Measurements from ENCODE around the gene TSC22D4.
"Not testable (repeated sequence)": the region's sequence is repeated elsewhere in the genome, so short reads cannot be mapped to it uniquely, and the experiment has no call there.

TSC22D4 gene

DNA sequence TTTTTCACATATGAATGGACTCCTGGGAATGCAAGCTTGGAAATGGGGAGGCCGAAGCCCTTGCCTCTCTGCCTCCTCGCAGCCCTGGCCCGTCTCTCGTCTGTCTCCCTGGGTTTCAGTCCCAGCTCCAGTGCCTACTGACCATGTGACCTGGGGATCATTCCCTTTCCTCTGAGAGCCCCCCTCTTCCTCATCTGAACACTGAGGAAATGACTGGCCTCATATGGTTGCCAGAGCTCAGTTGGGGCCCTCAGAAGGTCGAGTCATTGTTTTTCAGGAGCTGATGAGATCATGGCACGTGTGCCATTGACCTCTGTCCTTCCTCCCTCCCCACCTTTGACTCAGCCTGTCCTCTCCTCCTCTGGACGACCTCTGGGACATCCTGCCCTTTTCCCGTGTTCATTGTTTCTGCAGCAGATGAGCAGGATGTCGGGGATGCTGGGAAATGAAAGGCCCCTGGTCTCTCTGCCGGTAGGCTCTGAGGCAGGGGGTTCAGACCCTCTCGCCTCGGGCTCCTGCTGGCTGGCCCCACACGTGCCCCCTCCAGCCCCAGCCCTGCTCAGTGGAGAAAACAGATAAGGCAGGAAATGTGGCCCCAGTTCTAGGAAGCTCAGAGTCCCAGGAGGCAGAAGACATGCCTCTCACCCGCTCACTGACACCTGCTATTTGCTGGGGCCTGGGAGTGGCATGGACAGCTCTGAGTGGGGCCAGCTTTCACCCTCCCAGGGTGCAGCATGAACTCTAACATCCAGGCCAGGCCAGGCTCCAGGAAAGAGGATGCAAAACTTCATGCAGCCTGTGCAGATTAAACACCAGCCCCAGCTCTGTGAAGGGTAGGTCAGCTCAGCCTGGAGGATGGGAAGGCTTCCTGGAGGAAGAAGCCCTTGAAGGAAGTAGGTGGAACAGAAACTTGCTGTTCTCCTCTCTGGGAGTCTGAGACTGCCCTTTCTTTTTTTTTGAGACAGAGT, 34.4 kb downstream of the TSC22D4 start:
- DNase-seq (ENCODE audit: low spot score), result no peak

- DNase-seq (ENCODE audit: low spot score), result no peak
These were observed 35.7 kb downstream of the TSC22D4 start for GRCh38 chr7:100443096-100443840.

DNA sequence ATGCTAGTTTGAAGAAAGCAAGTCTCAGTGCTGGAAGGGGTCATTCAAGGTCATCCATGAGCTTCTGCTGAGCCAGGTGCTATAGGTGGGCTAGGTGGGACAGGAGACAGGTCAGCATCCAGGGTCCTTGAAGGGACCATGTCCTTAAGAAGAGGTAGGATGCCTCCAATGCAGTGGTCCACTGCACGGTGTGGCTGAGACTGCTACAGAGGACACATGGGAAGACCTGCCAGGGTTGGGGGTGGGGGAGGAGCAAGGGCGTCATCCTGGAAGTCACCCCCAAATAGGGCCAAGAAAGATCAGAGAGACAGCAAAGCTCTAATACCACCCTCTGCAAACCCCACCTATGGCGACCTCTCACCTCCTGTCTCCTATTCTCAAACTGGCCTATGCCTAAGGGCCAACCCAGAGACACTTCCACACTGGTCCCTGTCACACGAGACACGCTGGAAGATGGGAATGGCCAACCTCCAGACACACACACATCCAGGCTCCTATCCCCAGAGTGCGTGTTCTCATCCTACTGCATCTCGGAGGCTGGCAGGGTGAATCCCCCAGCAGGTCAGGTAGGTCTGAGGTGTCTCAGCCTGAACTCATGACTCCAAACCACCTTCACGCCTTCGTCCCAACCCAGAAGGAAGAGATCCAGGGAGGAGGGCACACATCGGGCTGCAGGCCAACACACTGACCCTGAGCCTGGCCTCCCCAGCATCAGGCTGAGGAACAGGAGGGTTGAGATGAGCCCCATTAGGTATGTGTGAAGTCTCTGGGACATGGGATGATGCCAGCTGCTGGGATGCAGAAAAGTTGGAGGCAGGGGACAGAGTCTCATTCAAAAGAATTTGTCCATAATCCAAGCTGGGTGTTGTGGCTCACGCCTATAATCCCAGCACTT, 37.1 kb downstream of the TSC22D4 start:
- no peak for DNase-seq (ENCODE audit: low spot score)

- not testable (repeated sequence) for DNase-seq (ENCODE audit: low spot score)
These were observed 39.8 kb downstream of the TSC22D4 start for GRCh38 chr7:100439244-100439643.

DNA sequence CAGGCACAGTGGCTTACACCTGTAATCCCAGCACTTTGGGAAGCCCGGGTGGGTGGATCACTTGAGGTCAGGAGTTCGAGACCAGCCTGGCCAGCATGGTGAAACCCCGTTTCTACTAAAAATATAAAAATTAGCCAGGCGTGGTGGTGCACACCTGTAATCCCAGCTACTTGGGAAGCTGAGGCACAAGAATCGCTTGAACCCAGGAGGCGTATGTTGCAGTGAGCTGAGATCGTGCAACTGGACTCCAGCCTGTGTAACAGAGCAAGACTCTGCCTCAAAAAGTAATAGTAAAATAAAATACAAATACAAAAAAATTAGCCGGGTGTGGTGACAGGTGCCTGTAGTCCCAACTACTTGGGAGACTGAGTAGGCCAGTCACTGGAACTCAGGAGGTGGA, 40.3 kb downstream of the TSC22D4 start:
- DNase-seq (ENCODE audit: low spot score), result not testable (repeated sequence)

DNA sequence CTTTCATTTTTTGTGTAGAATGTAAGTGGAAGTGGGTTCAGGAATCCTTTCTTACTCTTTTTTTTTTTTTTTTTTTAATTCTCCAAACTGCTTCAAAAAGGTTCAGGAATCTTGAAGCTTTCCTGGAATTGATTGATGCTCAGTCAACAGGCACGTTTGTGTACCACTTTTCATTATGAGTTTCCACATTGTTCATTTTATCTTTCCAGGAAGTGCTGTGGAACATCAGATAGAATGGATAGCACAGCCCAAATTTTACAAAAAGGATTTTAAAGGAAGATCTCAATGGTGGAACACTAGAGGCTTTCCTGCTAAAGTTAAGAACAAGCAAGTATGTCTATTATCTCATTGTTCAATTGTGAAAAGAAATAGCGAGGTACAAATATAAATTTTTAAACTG, 40.8 kb downstream of the TSC22D4 start:
- no peak for DNase-seq (ENCODE audit: low spot score)

DNA sequence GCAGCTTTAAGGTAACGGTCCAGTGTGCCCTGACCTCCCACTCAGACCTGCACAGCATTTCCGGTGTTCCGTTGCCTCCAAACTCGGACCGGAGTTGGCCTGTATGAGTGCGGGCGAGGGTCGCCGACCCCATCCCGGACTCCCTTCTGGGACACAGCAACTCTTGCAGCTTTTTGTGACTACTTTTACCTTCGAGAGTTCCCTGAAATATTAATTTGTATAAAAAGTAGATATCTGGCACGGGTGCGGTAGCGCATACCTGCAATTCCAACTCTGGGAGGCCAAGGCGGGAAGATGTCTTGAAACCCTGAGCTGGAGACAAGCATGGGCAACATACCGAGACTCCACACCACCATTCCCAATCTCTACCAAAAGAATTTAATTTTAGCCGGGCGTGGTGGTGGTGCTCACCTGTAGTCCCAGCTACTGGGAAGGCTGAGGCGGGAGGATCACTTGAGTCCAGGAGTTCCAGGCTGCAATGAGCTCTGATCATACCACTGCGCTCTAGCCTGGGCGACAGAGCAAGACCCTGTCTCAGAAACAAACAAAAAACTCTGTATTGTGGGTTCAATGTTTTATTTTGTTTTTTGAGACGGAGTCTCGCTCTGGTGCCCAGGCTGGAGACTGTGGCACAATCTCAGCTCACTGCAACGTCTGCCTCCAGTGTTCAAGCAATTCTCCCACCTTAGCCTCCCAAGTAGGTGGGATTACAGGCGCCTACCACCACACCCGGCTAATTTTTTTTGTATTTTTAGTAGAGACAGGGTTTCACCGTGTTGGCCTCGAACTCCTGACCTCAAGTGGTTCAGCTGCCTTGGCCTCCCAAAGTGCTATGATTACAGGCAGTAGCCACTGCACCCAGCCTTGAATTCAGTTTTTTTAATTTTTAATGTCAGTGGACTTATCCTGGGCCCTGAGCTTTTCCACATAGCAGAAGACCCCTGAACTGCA, 41.6 kb downstream of the TSC22D4 start:
- no peak for DNase-seq (ENCODE audit: low spot score)

- DNase-seq (ENCODE audit: low spot score), result peak; percentile 69
These were observed 43.4 kb downstream of the TSC22D4 start for GRCh38 chr7:100435401-100436304.

- DNase-seq (ENCODE audit: low spot score), result no peak
These were observed 44.5 kb downstream of the TSC22D4 start for GRCh38 chr7:100434297-100435144.

DNA sequence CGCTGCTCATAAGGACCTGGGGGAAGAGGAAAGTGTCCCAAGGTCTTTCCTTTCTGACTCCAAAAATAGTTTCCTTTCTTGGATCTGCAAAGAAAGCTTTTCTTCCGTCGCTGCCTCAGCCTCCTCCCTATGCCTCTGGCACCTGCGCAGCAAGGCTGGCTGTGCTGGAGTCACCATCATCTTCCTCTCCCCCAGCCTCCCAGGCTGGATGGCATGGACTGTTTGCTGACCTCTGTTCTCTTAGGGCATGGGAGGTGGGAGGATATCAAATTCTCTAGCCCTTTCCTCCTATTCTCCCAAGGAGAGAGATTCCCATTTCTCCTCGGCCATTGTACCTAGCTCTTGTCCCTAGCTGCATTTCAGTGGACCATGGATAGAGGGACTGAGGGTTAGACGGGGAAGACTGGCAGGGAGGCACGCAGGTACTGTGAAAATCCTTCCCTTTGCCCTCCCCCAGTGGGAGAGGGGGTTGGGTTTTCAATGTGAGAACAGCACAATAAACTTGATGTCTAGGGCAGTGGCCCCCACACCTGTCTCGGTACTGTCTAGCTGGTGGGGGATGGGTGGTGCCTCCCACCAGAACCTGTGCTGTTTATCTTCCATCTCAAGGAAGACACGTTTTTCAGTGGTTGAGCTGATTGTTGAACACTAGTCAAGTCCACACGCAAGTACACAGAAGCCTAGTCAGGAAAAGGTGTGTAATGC, 45.3 kb downstream of the TSC22D4 start:
- DNase-seq (ENCODE audit: low spot score), result no peak

DNA sequence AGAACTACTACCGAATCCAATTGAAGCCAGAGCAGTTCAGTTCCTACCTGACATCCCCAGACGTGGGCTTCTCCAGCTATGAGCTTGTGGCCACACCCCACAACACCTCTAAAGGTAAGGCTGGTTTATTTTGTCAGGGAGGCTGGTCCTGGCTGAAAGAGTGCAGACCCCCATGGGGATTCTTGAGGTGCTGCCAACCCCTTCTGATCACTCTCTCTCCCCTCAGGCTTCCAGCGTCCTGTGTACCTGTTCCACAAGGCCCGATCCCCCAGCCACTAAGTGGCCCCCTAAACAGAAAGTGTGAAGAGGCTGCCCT, 45.8 kb downstream of the TSC22D4 start:
- no peak for DNase-seq (ENCODE audit: low spot score)

- no peak for DNase-seq (ENCODE audit: low spot score)
These were observed 46.3 kb downstream of the TSC22D4 start for GRCh38 chr7:100432621-100433275.

DNA sequence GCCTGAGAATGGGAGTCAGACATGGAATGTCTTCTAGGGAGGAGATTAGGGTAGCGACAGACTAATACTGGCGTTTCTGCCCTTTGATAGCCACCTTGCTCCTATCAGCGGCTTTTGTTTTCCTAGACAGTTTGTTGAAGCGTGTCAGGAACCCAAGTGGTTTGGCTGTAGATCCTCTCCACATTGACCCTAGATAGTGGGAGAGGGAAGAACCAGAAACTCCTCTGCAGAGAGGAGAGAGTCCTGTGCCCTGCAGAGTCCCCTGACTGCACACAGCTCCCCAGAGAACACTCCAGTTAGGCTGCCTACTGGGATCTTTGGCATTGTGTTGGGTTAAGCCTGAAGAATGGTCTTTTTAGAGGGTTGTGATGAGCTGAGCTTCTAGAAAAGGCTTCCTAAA, 47.0 kb downstream of the TSC22D4 start:
- DNase-seq (ENCODE audit: low spot score), result no peak

GRCh38 chr7:100431286-100431735, 47.7 kb downstream of the TSC22D4 start:
- DNase-seq (ENCODE audit: low spot score), result no peak

DNA sequence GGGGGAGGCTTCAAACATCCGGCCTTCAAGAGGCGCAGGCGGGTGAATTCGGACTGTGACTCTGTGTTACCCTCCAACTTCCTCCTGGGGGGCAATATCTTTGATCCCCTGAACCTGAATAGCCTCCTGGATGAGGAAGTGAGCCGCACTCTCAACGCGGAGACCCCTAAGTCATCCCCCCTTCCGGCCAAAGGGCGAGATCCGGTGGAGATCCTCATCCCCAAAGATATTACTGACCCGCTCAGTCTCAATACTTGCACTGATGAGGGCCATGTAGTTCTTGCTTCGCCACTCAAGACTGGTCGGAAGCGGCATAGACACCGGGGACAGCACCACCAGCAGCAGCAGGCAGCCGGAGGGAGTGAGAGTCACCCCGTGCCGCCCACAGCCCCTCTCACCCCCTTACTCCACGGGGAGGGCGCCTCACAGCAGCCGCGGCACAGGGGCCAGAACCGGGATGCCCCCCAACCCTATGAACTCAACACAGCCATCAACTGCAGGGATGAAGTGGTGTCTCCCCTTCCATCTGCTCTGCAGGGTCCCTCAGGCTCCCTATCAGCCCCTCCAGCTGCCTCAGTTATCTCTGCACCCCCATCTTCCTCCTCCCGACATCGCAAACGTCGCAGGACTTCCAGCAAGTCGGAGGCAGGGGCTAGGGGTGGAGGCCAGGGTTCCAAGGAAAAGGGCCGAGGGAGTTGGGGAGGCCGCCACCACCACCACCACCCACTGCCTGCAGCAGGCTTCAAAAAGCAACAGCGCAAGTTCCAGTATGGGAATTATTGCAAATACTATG, 48.3 kb downstream of the TSC22D4 start:
- no peak for DNase-seq (ENCODE audit: low spot score)

DNA sequence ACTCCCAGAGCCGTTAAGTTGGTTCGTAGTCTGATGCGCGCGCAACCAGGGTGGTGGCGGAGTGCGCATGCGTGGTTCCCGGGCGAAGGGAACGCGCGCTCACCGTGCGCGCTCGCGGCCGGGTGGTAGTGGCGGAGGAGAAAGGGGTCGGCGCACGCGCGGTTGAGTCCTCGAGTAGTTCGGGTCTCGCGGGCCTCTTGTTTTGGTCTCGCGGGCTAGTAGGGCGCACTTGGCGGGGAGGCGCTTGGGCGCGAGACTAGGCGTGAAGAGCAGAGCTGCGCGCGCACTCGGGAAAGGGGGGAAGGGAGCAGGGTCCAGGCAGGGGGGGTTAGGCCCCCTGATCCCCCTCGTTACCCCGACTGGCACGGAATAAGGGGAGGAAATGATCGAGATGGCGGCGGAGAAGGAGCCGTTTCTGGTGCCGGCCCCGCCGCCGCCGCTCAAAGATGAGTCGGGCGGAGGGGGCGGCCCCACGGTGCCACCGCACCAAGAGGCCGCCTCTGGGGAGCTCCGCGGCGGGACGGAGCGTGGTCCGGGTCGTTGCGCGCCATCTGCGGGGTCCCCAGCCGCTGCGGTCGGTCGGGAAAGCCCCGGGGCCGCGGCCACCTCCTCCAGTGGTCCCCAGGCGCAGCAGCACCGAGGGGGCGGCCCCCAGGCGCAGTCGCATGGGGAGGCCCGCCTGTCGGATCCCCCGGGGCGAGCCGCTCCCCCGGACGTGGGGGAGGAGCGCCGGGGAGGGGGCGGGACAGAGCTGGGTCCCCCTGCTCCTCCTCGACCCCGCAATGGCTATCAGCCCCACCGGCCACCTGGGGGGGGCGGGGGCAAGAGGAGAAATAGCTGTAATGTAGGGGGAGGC, 49.1 kb downstream of the TSC22D4 start, which contains the start of gene MEPCE:
Gene MEPCE (plus strand): TSS at position 195 of the 856 bp plus-strand sequence. CDS start 188 bp downstream, at position 383.
- DNase-seq (ENCODE audit: low spot score), result peak; percentile 98

Data from D341Med (cell line).